Lower lobe of right lung (tissue), 2 donors: ENCODE data around the gene CD47. TPM values are rescaled to one million over a fixed set of nuclear protein-coding genes. Genes with fewer than 3 reads are reported as not detected.

Source experiments
- ATAC-seq, 2 donors: fragments of 200-7000 bp; cut with Tn5 transposase; one replicate each; pipeline ENCODE4 v1.9.1; 2020 to 2022; ENCODE audit warnings: mild to moderate bottlenecking in 2 of 2, moderate library complexity in 2 of 2
- DNase-seq: peaks from one replicate; pipeline ENCODE4 v3.0.0-alpha.2; 2020
- H3K27ac ChIP-seq: fragments of 200-600 bp; one replicate; pipeline ENCODE4 v1.8.0; 2022
- H3K27me3 ChIP-seq: fragments of 200-600 bp; one replicate; pipeline ENCODE4 v1.8.0; 2022; ENCODE audit warnings: low read depth
- H3K36me3 ChIP-seq: fragments of 200-600 bp; one replicate; pipeline ENCODE4 v1.8.0; 2022; ENCODE audit warnings: mild to moderate bottlenecking
- H3K4me1 ChIP-seq: fragments of 200-600 bp; one replicate; pipeline ENCODE4 v1.8.0; 2022
- H3K4me3 ChIP-seq: fragments of 200-600 bp; one replicate; pipeline ENCODE4 v1.8.0; 2022; ENCODE audit warnings: mild to moderate bottlenecking
- H3K9me3 ChIP-seq: fragments of 200-600 bp; one replicate; pipeline ENCODE4 v1.8.0; 2022
- CTCF ChIP-seq: fragments of 200-600 bp; IDR thresholded peaks from one replicate; pipeline ENCODE4 v1.8.0; 2022; ENCODE audit warnings: antibody characterized with exemption, mild to moderate bottlenecking
- intact Hi-C: fragments of 100-400 bp; cut with DNase I; formaldehyde crosslinking; loops from one replicate; pipeline ENCODE4 v1.11.0; 2022
- total RNA-seq: library from RNA; stranded (reverse); fragmentation: NEBNext Ultra II Directional; extraction: Animal tissue kit (Norgen Biotek cat#: 25700); gene quantifications from one replicate; pipeline ENCODE4 v1.2.1, GENCODE V29; 2021
- donor health status: DM: no; HTN: yes; CAD: no; lungs with severe emphysema.

CD47 gene
- total RNA-seq, 1 donor from 2014 or later = 222 TPM

GRCh38 chr3:107994181-107994580, 96.7 kb downstream of the CD47 start:
- TF ChIP-seq CTCF = no peak
- DNase-seq (no peak), ATAC-seq (no peak)
- no peaks in the 10 kb centered on the region for H3K27me3 ChIP-seq
- no peaks in the 10 kb centered on the region for H3K9me3 ChIP-seq
- peaks cover 14% of the 10 kb centered on the region for H3K4me1 ChIP-seq
- no peaks in the 10 kb centered on the region for H3K36me3 ChIP-seq
- H3K27ac ChIP-seq = no peak overlapping the region
- intact Hi-C loops = no loop called here
- H3K4me3 ChIP-seq = no peak overlapping the region

DNA sequence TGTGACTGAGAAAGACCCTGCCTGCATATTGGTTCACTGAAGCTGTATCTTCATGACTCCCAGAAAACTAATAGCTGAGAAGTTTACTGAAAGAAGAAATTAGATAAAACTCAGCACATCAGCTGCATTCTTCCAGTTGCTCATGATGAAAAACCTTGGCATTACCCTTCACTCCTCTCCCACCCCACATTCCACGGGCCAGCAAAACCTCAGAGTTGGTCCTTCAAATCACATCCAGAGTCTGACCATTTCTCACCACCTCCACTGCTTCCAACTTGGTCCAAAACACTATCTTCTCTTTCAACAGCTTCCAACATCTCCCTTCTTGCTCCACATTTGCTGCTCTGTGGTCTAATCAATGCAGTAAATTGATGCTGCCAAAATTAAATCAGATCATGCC, 97.1 kb downstream of the CD47 start:
- no peak overlapping the region for H3K4me3 ChIP-seq
- H3K4me1 ChIP-seq = peaks cover 19% of the 10 kb centered on the region
- H3K36me3 ChIP-seq = no peaks in the 10 kb centered on the region
- no peak overlapping the region for H3K27ac ChIP-seq
- DNase-seq (no peak), ATAC-seq (no peak)
- TF ChIP-seq CTCF = no peak
- no peaks in the 10 kb centered on the region for H3K9me3 ChIP-seq
- no peaks in the 10 kb centered on the region for H3K27me3 ChIP-seq
- intact Hi-C loops = no loop called here

Other genes starting within 250 kb of the CD47 start
- 128 TPM for gene IFT57, start 131.4 kb upstream of the CD47 start, total RNA-seq
- 4.9 TPM for gene HHLA2, start 205.5 kb upstream of the CD47 start, total RNA-seq